Mammary epithelial cell (primary cell): Measurements from ENCODE around the gene TBC1D14.

ENCODE experiments used
- CTCF ChIP-seq, 2 donors: IDR thresholded peaks in 1 of 2; conservative IDR thresholded peaks in 1 of 2; 2 replicates each; pipeline ENCODE4 v1.5.1; 2011 to 2012; ENCODE audit warnings: inconsistent platforms in 2 of 2, low read length in 2 of 2, mild to moderate bottlenecking in 2 of 2, control low read depth in 1 of 2, low read depth in 1 of 2; ENCODE audit not compliant: insufficient read depth in 1 of 2; ENCODE audit errors: extremely low read depth in 1 of 2
- EZH2 ChIP-seq: IDR thresholded peaks from 2 replicates; pipeline ENCODE4 v1.6.1; 2012; ENCODE audit warnings: low read length, inconsistent platforms, borderline replicate concordance

DNA sequence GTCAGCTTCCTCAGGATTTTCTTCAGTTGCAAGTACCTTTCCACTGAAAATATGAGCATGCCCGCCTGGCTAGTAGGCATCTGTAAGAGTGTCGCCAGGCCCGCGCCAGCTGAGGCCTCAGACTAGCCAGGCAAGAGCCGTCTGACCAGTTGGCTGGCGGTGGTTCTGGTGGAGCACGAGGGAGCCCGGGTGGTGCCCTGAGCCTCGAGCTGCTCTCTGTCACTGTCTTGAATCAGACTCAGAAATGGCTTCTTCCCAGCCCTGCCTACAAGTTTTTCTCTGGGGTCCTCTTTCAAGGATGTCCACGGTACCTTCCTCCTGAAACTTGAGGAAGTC, 146.3 kb downstream of the TBC1D14 start:
- TF ChIP-seq CTCF (conservative IDR thresholded peaks at IDR 0.05 in 1 of 2, IDR thresholded peaks at IDR 0.05 in 1 of 2; ENCODE audit: extremely low read depth in 1 of 2, insufficient read depth in 1 of 2, low read depth in 1 of 2, low read length in 2 of 2) = no peak
- TF ChIP-seq EZH2 = no peak
